GM19193 (cell line): Measurements from ENCODE around the gene TDG.

Experiments used
- POLR2A ChIP-seq: IDR thresholded peaks from 4 replicates; pipeline ENCODE4 v1.6.1; 2011; ENCODE audit not compliant: insufficient read depth, insufficient read length; ENCODE audit errors: extremely low read depth

TDG gene

DNA sequence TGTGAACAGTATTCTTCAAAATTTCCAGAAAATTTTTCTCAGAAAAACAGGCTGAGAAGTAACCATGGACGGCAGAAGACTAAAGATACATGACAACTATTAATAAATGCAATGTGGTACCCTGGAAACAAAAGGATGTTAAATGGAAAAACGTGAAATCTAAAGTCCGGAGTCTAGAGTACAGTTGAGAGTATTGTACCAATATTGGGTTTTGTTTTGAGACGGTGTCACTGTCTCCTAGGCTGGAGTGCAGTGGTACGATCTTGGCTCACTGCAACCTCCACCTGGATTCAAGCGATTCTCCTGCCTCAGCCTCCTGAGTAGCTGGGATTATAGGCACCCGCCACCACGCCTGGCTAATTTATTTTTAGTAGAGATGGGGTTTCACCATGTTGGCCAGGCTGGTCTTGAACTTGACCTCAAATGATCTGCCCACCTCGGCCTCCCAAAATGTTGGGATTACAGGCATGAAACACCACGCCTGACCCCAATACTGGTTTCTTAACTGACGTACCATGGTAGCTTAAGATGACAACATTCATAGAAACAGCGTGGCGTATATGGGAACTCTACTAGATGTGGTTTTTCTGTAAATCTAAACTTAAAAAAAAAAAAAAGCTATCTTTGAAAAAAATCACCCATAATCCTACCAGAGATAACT is 16.8 kb upstream of the TDG start:
- TF ChIP-seq POLR2A, result peak; percentile 56

DNA sequence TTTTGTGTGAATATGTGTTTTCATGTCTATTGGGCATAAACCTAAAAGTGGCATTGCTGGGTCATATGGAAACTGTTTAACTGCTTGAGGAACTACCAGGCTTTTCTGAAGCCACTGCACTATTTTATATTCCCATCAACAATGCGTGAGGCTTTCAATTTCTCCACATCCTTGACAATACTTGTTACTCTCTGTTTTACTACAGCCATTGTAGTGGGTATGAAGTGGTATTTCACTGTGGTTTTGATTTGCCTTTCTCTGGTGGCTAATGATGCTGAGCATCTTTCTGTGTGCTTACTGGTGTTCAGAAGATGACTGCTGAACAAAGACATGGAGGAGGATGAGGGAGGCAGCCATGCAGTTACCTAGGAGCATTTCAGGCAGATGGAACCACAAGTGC is 13.2 kb upstream of the TDG start:
- TF ChIP-seq POLR2A, result no peak

DNA sequence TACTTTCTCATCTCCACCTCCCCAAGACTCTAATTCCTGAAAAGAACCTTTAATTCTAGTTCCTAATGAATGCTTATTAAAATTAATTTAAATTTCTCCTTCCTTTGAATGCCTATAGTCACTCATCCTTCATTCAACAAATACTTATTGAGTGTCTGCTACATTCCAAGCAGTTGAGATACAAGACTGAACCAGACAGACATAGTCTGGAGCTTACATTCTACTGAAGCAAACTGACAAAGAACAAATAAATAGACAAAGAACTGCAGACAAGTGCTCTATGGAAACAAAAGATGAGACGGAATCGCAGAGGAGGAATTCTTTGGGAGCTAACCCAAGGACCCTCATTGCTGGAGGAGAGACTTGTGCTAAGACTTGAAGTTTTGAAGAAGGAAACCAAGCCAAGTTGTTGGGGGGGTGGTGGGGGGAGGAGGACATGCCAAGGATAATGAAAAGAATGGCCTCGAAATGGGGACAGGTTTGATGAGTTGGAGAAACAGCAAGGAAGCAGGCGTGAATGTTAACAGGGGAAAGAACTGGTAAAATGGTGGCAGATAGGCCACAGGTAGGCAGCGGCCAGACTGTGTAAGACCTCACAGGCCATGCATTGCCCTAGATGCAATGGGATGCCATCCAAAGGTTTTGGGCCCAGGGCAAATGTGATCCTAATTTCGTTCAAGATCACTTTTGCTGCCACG is 9.7 kb upstream of the TDG start:
- no peak for TF ChIP-seq POLR2A

DNA sequence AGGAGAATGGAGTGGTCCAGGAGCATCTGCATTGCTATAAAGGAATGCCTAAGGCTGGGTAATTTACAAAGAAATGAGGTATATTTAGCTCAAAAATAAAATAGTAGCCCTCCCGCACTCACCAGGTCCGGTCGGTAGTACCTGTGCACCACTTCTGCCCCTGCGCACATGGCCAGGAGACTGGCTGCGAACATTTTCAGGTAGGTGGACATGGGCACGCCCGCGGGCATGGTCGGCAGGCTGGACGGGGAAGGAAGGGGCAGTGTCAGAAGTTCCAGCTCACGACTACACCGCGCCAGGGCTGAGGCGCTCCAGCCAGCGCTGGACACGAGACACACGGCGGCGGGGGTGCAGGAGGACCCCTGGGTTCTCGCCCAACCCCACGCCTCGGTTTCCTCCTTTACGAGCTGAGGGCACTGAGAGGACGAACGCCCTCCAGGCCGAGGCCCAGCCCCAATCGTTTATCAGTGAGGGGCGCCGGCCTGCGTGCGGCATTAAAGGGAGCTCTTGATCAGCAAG is 9.1 kb upstream of the TDG start:
- no peak for TF ChIP-seq POLR2A

DNA sequence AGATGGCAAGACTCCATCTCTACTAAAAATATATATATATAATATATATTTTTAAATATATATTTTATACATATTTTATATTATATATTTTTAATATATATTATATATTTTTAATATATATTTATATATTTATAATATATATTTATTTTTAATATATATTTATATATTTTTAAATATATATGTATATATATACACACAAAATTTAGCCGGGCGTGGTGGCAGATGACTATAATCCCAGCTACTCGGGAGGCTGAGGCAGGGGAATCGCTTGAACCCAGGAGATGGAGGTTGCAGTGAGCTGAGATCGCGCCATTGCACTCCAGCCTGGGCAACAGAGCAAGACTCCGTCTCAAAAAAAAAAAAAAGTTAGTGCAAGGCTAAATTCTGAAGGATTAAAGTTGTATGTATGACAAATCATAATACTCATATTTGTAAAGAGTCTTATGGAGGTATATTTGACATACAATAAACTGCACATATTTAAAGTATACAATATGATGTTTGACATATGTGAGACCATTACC is 7.7 kb upstream of the TDG start:
- no peak for TF ChIP-seq POLR2A

DNA sequence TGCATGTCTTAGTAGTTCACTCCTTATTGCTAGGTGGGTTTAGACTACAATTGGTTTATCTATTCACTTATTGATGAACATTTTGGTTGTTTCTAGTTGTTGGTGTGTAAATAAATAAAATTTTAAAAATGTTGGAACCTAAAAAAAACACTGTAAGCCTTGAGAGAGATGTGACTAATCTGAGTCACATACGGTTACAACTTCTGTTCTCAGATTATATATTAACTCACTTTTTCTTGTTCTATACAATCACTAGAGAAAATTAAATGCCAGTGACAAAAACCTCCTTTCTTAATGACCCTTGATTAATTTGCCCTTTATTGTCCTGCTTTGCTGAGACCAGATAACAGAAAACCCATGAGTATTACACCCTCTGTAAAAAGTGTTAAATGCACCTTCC is 7.1 kb upstream of the TDG start:
- TF ChIP-seq POLR2A, result no peak

DNA sequence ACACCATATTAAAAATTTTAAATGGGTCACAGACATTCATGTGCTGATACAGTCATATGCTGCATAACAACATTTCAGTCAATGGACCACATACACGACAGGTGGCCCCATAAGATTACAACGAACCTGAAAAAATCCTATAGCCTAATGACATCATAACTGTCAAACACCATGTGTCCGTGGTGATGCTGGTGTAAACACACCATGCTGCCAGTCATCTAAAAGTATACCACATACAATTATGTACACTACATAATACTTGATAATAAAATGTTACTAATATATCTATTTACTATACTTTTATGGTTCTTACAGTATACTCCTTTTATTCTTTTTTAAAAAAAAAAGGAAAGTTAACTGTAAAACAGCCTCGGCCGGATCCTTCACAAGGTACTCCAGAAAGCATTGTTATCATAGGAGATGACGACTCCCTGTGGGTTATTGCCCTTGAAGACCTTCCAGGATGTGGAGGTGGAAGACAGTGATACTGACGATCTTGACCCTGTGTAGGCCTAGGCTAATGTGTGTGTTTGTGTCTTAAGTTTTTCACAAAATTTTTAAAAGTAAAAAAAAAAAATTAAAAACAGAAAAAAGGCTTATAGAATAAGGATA is 5.0 kb upstream of the TDG start:
- TF ChIP-seq POLR2A, result no peak

DNA sequence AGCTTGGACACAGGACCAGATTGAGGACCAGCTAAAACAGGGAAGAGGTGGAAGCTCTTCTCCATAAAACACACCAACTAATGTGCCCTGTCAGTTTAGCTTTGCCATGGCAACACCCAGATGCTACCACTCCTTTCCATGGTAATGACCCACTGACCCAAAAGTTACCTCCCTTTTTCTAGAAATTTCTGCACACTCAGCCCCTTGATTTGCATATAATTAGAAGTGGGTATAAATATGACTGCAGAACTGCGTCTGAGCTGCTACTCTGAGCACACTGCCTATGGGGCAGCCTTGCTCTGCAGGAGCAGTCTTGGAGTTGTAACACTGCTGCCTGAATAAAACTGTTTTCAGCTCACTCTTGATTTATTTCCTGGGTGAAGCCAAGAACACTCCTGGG is 3.2 kb upstream of the TDG start:
- TF ChIP-seq POLR2A, result no peak

DNA sequence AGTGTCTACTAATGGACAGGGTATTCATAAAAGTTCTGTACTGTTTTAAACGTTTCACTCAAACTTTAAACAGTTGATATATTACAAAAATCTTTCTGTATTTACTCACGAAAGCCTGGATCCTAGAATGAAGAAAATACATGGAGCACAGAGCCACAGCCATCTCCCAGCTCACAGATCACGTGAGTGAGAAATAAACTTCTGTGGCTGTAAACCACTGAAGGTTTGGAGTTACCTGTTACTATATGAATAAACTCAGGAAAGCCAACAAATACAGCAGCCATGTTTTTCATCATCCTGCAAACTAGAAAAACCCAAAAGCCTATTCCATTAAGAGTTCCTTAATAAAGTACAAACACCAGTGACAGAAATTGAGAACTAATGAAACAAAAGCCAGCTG is 867 bp upstream of the TDG start:
- no peak for TF ChIP-seq POLR2A

DNA sequence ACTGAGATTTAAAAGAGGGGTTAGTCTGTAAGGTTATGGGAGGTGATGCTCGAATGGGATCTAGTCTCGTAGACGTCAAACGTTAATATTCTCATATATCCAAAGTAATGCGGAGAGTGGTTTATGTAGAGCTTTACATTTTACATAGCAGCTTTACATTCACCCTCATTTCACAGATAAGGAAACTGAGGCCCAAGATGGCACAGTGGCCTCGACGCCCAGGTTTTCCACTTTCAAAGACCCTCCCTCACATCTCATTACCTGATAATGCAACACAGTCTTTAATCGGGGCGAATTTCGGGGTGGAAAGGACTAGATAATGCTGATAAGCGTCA is 450 bp upstream of the TDG start:
- TF ChIP-seq POLR2A, result no peak

DNA sequence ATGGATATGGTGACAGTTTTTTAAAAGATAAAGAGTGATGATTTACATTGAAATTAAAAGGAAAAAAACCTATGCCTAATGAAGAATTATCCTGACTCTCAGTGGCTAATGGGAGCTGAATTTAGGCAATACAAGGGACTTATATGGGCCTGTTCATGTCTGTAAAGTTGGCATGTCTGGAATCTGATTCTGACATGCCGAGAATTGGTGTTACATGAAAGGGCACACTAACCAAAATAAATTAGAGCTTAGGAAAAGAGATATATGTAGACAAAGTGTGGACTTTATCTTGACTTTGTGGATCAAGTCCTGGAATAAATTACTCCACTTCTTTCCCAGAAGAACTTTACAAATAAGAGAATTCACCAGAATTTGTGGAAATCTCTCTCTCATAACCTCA is 1.1 kb downstream of the TDG start:
- no peak for TF ChIP-seq POLR2A

DNA sequence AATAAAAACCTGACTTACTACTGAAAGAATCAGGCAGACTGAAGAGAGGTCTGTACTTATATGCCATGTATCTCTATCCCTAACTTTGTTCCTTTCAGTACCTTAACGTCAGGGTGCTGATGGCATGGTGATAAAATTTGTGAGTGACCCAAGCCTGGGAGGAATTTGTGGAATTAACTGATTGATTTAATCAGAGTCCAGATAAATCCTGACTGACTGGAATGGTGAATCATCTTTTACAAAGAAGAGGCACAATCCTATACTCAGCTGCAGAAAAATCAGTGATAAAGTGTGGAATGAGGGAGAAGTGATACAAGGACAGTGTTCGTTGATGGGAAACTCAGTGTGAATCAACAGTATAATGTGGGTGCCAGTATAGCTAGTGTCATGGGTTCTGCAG is 3.7 kb downstream of the TDG start:
- TF ChIP-seq POLR2A, result no peak

DNA sequence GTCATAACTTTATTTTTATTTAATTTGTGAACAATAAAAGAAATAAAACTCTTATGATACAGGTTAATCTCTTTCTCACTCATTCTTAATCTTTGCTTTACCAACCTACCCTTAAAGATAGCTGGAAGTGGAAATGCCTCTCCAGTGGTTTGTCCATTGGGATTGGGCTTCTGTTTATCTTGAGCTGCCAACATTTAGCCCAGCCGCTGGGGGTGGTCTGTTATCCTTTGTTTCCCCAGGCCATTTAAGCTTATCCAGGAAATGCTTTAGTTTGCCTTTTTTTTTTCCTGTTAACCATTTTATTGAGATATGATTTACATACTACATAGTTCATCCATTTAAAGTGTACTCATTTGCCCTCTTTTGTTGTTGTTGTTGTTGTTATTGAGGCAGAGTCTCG is 8.2 kb downstream of the TDG start:
- no peak for TF ChIP-seq POLR2A

DNA sequence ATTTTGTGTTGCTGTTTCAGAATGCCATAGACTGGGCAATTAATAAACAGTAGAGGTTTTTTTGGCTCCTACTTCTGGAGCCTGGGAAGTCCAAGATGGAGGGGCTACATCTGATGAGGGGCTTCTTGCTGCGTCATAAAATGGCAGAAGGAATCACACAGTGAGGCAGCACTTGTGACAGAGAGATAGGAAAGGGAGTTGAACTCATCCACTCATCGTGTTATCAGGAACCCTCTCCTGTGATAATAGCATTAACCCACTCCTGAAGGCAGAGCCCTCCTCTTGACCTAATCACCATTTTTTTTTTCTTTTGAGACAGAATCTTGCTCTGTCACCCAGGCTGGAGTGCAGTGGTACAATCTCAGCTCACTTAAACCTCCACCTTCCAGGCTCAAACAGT is 9.7 kb downstream of the TDG start:
- TF ChIP-seq POLR2A, result no peak

DNA sequence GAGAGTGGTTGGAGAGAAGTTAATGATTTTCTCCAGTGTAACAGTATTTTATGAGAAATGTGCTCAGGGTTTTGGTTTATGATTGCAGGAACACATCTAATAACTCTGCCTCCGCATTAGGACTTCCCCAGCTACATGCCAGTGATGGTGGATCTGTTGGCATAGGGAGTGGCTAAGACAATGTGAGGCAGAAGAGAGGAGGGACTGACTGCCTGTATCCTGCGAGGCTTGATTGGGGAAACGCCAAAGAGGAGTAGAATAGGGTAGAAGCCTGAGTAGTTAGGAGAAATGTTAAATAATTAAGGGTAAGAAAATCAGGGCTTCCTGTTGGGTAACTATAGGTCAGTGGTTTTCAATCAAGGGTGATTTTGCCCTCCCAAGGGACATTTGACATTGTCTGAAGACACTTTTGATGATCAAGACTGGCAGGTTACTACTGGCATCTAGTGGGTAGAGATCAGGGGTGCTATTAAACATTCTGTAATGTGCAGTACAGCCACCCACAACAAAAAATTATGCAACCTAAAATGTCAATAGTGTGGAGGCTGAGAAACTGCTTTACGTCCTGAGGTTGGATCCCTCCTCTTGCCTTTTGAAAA is 12.8 kb downstream of the TDG start:
- no peak for TF ChIP-seq POLR2A

DNA sequence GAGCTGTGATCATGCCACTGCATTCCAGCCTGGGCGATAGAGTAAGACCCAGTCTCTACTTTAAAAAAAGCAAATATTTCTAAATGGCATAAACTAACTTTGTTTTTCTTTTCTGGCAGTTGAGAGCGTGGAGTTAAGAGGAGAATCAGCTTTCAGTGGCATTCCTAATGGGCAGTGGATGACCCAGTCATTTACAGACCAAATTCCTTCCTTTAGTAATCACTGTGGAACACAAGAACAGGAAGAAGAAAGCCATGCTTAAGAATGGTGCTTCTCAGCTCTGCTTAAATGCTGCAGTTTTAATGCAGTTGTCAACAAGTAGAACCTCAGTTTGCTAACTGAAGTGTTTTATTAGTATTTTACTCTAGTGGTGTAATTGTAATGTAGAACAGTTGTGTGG is 21.2 kb downstream of the TDG start:
- no peak for TF ChIP-seq POLR2A

DNA sequence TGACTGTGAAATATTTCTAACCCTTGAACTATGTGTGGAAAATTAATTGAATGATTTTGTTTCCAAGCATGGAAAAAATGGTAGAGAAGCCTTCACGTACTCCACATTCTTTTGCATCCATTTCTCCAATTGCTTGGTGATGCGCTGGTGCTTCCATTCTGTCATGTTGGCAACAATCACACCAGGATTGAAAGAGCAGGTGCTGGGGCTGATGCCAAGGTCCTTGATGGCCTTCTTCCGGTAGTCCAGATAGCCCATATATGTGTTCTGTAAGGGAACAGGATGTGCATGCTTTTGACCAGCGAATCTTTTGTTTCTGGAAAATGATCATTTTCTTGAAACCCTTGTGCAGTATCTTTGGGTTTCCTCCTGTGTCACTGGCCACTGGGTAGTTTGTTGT is 28.6 kb downstream of the TDG start:
- no peak for TF ChIP-seq POLR2A

DNA sequence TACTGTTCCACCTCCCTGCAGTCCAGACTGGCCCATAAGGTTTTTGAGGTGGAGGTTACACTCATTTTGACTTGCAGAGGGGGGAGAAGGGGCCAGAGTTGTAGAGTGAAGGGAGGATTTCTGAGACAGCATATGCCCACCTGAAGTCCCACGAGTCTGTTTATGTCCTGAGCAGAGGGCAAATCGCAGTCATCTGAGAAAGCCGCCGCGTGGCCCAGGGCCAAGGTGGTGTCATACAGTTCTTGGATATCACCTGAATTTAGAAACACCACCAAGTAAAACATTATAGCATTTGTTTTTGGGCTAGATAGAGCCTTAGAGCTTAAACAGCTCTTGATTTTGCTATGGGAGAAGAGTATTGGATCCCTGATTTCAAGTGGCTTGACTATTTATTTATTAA is 30.9 kb downstream of the TDG start:
- TF ChIP-seq POLR2A, result no peak
